ENCODE data around the gene PCDH11X. TPM values are rescaled to one million over a fixed set of nuclear protein-coding genes. Genes with fewer than 3 reads are reported as not detected.
"Not testable (repeated sequence)": the region's sequence is repeated elsewhere in the genome, so short reads cannot be mapped to it uniquely, and the experiment has no call there.

PCDH11X gene, protein sequence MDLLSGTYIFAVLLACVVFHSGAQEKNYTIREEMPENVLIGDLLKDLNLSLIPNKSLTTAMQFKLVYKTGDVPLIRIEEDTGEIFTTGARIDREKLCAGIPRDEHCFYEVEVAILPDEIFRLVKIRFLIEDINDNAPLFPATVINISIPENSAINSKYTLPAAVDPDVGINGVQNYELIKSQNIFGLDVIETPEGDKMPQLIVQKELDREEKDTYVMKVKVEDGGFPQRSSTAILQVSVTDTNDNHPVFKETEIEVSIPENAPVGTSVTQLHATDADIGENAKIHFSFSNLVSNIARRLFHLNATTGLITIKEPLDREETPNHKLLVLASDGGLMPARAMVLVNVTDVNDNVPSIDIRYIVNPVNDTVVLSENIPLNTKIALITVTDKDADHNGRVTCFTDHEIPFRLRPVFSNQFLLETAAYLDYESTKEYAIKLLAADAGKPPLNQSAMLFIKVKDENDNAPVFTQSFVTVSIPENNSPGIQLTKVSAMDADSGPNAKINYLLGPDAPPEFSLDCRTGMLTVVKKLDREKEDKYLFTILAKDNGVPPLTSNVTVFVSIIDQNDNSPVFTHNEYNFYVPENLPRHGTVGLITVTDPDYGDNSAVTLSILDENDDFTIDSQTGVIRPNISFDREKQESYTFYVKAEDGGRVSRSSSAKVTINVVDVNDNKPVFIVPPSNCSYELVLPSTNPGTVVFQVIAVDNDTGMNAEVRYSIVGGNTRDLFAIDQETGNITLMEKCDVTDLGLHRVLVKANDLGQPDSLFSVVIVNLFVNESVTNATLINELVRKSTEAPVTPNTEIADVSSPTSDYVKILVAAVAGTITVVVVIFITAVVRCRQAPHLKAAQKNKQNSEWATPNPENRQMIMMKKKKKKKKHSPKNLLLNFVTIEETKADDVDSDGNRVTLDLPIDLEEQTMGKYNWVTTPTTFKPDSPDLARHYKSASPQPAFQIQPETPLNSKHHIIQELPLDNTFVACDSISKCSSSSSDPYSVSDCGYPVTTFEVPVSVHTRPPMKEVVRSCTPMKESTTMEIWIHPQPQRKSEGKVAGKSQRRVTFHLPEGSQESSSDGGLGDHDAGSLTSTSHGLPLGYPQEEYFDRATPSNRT (N-terminal part only)
- polyA plus RNA-seq (2013, experiment 1 of 2; ENCODE audit: insufficient read length), result not detected
- polyA plus RNA-seq (2013, experiment 2 of 2; ENCODE audit: insufficient read length), result 0.02 TPM

DNA sequence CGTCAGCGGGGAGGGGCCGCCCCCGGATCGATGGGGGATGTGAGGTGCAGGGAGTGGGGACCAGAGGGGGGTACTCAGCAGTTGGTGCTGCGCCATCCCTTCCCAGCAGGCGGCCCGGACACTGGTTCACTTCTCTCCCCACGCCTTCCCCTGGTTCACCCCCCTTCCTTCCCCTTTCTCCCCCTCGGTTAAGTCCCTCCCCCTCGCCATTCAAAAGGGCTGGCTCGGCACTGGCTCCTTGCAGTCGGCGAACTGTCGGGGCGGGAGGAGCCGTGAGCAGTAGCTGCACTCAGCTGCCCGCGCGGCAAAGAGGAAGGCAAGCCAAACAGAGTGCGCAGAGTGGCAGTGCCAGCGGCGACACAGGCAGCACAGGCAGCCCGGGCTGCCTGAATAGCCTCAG is at the start of gene PCDH11X:
PCDH11X (plus strand) TSS at position 241 of the 400 bp plus-strand sequence. CDS start 56,130 bp downstream, outside the sequence.
- DNase-seq, result peak; percentile 0

DNA sequence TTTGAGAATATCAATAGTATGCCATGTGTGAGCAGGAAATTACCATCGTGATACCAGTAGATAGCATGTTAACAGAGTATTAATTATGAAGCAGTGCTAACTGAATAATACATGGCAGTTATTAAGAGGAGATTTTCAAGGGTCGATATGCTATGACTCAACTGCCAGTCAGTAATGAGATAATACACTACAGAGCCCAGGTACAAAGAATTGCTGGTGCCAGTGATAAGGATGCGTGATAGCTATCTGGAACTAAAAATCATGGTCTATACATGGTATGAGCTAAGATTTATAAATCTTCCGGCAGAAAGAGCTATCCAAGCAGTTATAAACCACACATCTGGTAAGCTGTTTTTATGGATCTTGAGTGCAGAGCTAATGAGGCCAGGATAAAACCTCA is 31.7 kb upstream of the PCDH11X start:
- not testable (repeated sequence) for DNase-seq

DNA sequence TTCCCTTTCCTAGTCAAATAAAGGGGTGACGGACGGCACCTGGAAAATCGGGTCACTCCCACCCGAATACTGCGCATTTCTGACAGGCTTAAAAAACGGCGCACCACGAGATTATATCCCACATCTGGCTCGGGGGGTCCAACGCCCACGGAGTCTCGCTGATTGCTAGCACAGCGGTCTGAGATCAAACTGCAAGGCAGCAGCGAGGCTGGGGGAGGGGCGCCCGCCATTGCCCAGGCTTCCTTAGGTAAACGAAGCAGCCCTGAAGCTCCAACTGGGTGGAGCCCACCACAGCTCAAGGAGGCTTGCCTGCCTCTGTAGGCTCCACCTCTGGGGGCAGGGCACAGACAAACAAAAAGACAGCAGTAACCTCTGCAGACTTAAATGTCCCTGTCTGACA is 26.2 kb upstream of the PCDH11X start:
- DNase-seq, result not testable (repeated sequence)

DNA sequence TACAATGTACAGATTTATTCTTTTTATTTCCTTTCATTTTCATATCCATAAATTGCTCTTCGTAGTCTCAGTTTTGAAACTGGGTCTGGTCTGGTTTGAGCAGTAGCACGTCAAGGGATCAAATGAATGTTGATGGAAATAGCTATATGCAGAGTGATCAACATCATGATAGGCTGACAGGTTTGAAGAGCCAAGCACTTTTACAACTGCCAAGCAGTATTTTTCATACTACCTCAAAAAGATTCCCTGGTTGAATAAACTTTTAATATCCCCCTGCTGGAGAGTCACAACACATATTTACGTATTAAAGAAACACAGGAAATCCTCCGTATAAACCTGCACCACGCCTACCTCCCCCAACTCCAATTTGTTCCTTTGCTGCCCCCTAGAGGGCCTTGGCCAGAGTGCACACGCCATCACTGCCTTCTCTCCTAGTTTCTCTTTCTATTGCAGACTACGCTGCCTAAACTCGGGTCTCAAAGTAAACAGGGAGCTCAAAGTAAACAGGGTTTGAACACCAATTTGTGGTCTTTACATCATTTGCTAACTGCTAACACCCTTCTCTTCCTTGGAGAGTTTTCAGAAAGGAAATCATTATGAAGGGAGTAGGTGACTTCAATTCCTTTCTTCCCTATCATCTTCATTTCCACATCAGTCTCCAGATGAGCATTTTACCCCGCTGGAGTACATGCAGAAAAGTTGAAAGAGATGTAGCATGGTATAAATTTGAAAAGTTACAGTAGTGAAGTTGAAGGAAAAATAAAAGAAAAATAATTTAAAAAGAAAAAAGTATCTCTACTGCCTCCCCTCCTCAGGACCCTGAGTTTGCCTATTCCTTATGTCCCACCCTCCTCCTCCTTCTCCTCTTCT is 8.3 kb upstream of the PCDH11X start:
- DNase-seq, result not testable (repeated sequence)

DNA sequence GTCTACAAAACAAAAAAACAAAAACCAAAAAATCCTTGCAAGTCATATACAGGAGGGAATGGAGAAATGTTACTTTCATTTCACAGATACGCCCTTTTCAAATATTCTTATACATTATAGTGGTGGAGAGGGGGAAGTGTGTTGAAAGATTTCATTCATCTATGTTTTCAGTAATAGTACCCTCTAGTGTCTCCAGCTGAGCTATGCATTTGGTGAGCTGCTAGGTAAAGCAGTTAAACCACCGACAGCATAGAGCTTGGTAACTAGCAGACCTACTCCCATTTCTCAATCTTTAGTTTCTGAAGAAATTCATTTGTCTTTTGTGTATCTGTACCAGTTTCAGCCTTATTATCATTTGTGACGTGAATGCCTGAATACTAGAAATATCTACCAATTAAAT is 5.2 kb upstream of the PCDH11X start:
- not testable (repeated sequence) for DNase-seq

DNA sequence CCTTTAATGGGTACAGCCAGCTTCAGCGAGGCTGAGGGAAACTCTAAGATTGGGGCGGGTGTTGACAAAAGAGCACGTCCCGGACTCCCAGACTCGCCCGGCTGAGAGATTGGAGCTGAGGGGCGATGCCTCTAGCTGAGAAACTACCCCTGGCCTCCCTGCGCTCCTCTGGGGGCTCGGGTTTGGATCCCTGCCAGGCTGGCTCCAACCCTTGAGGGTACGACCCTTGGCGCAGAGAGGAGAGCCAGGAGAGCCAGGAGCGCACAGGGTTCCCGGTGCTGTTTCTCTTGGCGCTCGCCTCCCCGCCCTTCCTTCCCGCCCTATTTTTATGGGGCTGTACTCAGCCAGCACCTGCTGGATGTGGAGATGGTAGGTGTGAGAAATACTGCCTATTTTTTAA is 833 bp downstream of the PCDH11X start:
- DNase-seq, result not testable (repeated sequence)

DNA sequence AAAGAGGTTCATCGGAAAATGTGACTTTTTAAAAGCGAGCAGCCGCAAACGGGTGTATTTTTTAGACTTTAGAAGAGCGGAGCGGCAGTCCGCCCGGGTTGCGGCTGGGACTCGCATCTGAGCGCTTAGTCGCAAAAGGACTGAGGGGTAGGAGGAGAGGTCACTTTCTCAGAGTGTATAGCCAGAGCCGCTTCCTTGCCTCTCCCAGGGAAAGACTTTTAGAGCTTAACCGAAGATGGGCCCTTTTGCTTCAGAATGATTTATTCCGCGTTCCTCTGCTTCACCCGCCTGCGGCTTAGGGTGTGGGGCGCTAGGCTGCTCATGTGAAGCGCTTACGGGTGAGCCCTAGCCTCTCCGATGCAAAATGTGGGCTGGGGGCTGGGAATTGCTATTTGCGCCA is 1.5 kb downstream of the PCDH11X start:
- not testable (repeated sequence) for DNase-seq

DNA sequence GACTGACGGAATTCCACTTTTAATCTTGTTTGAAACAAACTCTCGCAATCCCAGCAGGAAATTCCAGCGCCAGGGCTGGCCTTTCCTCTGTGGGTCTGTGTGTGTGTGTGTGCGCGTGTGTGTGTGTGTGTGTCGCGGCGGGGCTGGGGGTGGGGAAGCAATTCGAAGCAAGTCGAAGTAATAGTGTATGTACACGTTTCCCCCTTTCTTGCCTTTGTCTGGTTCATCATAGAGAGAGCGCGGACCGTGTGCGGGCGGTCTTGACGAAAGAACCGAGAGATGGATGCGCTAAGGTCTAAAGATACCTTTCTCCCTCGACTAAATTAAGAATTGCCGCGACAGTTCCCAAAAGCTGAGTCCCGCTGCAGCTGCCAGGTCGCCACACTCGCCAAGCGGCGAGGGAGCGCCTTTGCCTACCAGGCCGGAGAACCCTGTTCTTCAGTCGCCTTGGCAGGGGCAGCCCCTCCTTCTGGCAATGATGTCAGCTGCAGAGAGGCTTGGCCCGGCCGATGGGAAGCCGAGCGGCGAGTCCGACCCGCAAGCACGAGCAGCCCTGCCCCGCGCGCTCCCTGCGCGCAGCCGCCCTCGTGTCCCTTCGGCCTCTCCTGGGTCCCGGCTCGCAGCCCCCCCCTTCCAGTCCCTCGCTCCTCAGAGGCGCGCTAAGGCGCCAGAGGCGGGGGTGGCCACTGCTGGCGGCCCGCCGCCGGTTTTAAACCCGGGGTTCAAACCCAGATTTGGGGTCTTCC is 2.6 kb downstream of the PCDH11X start:
- not testable (repeated sequence) for DNase-seq

DNA sequence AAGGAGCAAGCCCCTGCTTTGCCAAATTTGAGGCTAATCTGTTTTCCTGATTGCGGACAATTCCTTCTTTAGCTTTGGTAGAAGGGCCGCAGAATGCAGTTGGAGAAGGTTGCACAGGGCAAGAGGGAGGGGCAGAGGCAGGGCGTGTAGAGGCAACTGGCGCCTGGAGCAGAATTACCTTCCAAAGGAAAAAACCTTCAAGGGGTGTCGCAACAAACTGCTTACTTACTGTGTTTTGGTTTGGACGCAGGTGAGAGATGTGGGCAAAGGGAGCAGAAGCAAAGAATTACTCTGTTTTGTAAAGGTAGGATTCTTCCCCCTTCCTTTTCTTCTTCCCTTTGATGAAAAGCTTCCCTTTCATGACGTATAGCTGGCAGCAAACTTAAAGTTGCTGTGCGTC is 3.6 kb downstream of the PCDH11X start:
- not testable (repeated sequence) for DNase-seq

DNA sequence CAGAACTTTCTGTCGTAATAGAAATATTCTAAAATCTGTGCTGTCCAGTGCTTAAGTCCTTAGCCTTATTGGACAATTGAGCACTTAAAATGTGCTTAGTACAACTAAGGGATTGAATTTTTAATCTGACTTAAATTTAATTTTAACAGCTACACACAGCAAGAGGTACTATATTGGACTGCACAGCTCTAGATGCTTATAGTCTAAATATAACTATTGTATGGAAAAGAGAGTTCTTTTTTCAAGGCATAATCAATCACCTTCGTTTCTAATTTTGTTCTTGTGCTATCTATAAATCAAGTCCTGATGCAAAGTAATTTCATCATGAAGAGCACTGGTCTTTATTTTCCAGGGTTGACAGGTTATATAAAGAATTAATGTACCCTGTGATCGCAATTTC is 38.4 kb downstream of the PCDH11X start:
- DNase-seq, result not testable (repeated sequence)

DNA sequence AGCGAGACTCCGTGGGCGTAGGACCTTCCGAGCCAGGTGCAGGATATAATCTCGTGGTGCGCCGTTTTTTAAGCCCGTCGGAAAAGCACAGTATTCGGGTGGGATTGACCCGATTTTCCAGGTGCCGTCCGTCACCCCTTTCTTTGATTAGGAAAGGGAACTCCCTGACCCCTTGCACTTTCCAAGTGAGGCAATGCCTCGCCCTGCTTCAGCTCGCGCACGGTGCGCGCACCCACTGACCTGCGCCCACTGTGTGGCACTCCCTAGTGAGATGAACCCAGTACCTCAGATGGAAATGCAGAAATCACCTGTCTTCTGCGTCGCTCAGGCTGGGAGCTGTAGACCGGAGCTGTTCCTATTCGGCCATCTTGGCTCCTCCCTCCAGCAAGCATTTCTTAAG is 46.1 kb downstream of the PCDH11X start:
- not testable (repeated sequence) for DNase-seq
